Activated T-helper 9 cell treated with anti-CD3 and anti-CD28 coated beads, Interleukin-2, amount 50 U/mL, for 16 hours (primary cell): ENCODE results near the gene DNASE2B.
"Not testable (repeated sequence)": the region's sequence is repeated elsewhere in the genome, so short reads cannot be mapped to it uniquely, and the experiment has no call there.

Experiments used
- DNase-seq: peaks from one replicate; pipeline ENCODE4 v3.0.0-alpha.2; 2020; ENCODE audit warnings: low read depth

Gene DNASE2B

DNA sequence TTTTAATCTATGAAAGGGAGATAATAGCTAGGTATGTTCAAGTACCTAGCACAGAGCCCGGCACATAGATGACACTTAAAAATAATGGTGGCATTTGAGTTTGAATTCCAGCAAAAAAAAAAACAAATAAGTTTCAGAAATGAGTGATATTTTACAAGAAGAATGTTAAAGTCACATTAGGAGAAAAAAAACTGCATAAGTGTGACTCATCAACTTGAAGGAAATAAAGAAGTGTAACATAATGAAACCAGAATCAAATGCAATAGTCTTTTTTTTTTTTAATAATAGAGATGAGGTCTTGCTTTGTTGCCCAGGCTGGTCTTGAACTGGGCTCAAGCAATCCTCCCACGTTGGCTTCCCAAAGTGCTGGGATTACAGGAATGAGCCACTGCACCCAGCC, 17.1 kb downstream of the DNASE2B start:
- no peak for DNase-seq

DNA sequence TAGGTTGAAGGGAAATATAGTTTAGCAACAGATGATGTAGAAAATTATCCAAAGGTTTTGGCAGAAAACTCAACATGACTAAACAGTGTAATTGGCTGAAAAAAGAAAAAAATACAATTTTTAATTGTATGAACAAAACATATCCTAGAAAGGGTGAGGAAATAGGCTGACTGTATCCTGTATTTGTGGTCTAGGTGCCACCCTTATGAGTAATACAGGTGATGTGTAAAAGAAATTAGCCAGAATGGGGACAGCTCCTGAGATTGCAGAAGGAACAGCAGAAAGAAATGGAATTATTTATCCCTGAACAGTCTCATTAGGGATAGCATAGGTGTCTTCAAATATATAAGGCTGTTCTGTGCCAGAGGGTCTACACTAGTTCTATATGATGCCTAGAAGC, 24.6 kb downstream of the DNASE2B start:
- DNase-seq: no peak

DNA sequence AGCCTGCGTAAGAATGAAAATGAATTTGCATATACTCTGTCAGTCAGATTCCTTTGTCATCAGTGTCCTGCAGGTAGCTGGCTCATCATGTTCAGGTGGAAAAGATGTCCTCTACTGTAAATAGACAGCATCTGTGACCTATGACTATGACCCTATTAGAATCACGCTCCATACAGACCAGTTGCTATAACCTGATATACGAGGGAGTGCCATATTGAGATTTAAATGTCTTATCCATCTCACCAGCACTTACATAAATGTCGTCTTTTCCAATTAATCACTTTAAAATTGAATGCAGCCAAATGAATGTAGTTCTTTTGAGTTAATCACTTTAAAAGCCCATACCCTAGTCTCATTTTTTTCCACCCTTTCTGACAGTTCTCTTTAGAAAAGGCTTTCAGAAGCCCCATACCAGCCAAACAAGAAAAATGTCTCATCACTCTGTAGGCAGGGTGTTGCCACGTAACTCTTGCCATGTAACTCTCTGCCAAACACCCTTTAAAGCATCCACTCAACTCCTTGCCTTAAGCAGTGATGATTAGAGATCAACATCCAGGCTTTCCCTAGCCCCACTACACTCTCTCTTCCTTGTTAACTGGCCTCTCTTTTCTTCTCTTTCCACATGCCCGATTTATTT, 26.3 kb downstream of the DNASE2B start:
- no peak for DNase-seq

DNA sequence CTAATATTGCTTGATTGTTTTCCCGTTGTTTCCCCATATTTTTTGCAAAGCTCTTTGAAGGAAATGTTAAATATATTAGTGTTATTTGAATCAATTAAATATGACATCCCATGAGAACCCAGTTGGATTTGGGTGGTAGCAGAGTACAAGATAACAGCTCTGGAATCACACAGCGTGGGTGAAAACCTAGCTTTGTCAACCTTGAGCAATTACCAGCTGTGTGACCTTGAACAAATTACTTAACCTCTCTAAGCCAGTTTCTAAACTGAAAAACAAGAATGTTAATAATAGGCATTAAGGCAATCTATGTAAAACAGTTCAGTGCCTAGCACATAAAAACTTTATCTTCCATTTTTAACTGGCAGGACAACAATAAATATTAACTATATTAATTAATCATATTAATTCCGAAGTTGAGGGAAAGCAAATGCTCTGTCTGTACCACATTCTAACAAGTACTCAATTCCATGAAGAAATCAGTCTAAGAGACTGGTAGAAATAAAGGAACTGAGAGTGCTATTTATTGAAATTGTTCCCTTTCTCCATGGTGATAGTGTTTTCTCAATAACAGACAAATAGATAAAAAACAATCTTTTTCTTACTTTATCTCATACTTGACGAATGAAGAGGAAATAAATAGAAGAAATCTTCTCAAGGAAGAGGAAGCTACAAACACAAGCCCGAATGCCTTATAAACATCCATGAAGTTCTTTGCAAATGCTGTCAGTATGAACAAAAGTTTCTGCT, 27.0 kb downstream of the DNASE2B start:
- no peak for DNase-seq

DNA sequence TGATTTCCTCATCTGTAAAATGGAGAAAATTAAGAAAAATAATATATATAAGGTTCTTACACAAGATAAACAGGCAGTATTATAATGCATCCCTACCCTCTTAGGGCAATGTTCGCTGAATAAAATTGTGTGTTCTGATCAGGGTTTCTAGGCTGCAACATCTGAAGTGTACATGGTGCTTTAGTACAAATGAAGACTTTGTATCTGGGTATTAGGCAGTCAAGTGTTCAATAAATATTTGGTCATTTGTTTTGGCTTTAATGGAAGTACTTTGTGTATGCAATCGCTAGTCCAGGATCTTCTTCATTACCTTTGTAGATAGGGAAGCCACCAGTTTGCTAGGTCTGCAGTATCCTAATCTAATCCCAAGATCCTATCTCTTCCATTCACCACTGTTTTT, 28.1 kb downstream of the DNASE2B start:
- DNase-seq: no peak

DNA sequence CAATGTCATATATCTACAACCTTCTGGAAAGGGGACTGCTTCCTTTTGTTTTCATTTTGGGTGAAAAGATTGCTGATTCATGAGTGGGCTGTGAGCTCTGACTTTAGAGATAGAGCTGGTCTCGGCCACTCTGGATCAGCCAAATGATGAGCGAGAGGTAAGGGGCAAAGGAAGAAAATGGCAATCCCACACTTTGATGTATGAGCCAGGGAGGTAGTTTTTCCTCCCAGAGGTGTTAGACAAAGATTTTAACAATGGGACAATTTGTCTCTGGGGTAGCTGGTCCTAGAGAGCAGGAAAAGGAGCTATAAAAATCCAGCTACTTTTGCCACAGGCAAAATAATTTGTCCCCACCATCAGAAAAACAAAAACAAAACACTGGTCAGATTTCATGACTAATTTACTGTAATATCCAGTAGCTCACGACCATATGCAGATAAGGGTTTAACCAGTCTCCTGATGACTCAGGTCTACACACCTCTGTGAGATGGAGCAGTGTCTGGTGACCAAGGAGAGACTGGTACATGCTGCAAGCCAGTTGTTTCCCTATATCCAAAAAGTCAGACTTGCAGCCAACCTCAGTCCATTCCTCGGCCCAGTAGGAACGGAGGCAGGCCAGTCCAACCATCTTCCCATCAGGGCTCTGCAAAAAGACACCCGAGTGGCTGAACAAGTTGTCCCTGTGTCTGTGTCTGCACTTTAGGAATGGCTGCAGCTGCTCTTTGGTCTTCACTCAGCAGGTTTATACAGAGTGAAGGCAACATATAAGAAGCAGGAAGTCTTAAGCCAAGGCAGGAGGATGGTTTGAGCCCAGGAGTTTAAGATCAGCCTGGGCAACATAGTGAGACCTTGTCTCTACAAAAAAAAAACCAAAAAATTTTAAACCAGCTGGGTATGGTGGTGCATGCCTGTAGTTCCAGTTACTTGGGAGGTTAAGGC, 29.2 kb downstream of the DNASE2B start:
- DNase-seq: no peak

DNA sequence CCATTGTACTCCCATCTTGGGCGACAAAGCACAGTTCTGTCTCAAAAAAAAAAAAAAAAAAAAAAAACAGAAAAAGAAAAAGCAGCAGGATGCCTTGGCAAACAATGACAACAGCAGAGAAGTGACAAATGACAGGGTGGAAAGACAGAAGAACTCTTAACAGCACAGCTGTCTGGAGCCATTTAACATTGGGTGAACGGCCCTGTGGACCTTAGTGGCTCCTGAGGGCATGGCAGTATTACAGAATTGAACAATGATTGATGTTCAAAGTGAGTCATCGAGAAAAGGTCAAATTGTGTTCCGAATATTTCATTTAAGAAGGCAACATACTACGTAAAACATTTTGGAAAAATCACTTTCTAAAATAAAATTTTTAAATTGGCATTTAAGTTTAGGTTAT, 30.0 kb downstream of the DNASE2B start:
- no peak for DNase-seq

DNA sequence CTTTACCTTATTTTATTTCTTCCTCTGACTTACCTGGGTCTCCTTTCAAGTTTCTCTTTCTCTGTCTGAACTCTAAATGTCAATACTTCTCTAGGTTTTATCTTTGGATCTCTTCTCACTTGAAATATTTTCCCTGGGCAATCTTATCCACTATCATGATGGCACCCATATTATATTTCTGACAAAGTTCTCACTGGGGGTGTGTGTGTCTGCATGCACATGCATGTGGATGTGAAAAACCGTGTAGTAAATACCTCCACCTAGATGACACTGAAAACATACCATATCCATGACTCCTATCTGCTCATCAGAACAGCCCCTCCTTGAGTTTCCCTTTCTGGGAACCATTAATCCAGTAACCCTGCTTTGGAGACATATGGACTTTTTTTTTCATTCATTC, 30.9 kb downstream of the DNASE2B start:
- DNase-seq: no peak

DNA sequence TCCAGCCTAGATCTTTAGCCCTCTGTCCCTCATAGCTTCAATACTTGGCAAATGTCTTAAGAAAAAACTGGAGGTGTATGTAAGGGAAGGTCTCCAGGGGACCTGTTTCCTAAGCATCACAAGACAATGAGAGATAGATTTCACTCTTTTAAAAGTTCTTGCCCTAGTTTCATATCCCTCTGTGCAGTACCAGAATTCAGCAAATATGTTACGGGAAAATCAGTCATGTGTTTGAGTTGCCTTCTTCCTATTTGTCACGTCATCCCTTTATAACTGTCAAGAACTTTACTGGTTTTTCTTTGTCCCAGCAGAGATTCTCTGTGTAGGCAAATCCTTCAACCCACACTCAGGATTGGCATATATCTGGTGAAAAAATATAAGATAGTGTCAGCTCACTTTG, 32.3 kb downstream of the DNASE2B start:
- no peak for DNase-seq

DNA sequence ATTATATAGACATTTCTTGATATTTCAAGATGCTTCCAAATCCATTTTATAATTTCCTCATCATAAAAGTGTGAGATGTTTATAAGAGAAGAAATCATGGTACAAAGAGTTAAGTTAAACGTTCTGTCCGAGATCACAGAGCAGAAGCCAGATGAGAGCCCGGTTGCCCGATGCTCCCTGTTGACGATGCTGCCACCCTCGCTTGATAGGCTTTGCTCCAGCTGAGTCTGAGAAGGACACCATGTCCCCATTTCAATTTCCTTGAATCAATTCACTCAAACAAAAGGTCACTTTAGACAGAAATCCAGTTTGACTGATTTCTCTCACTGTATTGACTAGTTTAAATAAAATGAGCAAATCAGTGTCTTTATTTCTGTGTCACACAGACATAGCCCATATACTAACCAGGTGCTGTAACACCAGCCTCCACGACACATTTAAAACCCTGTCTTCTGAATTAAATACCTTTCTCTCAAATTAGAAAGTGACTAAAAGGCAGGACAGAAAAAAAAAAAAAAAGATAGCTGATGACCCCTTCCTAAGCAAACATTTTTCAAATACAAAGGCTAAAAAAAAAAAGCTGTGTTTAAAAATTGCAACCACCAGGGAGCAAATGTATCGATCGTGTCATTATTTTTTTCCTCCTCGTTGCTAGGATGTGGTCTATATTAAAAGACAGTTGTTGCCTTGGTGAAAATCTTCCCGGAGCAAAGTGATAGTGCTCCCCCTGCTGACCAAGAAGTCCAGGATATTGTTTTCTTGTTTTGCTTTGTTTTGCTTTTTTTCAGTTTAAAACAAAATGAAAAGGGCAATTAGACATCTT, 35.2 kb downstream of the DNASE2B start:
- no peak for DNase-seq

DNA sequence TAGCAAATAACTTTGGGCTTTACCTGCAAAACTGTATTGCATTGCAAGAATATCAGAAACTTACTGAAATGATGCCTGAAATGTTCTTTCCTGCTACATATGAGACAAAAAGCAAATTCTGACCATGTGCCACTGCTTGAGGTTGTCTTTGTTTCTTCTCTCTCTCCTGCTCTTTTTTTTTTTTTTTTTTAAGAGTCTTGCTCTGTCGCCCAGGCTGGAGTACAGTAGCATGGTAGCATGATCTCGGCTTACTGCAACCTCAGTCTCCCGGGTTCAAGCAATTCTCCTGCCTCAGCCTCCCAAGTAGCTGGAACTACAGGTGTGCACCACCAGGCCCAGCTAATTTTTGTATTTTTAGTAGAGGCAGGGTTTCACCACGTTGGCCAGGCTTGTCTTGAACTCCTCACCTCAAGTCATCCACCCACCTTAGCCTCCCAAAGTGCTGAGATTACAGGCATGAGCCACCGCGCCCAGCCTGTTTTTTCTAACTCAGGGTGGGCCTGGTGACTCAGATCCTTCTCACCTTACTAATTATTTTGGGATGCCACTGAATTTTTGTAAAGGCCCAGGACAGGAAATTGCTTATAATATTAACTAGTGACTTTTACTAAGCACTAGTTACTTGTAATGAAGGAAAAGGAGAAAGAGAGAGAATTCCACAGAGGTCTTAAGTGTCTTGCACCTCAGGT, 35.9 kb downstream of the DNASE2B start:
- no peak for DNase-seq

DNA sequence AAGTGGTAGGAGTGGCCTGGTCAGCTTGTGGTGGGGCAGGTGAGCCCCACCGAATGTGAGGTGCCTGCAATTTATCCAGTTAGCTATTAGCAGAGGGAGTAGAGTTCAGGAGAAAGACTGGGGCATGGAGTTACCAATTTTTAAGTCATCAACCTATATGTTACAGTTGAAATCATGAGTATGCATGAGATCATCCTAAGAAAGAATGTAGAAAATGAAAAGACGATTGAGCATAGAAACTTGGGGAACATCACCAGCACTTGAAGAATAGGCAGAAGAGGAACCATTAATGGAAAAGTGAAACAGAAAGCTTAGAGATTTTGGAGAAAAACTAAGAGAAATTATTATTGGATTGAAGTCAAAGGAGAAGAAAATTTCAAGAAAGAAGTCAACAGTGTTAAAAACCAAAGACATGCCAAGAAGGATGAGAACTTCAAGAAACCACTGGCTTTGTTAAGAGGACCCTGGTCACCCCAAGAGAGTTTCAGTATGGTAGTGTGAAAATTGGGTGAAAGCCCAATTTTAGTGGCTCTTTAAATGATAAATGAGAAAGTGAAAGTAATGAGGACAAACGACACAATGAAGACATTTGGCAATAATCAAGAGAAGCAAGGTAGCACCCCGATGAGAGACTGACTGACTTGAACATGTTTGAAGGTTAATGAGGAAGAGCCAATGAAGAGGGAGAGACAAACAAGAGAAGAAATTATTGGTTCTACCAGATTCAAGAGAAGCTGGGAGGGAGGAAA, 36.7 kb downstream of the DNASE2B start:
- no peak for DNase-seq

DNA sequence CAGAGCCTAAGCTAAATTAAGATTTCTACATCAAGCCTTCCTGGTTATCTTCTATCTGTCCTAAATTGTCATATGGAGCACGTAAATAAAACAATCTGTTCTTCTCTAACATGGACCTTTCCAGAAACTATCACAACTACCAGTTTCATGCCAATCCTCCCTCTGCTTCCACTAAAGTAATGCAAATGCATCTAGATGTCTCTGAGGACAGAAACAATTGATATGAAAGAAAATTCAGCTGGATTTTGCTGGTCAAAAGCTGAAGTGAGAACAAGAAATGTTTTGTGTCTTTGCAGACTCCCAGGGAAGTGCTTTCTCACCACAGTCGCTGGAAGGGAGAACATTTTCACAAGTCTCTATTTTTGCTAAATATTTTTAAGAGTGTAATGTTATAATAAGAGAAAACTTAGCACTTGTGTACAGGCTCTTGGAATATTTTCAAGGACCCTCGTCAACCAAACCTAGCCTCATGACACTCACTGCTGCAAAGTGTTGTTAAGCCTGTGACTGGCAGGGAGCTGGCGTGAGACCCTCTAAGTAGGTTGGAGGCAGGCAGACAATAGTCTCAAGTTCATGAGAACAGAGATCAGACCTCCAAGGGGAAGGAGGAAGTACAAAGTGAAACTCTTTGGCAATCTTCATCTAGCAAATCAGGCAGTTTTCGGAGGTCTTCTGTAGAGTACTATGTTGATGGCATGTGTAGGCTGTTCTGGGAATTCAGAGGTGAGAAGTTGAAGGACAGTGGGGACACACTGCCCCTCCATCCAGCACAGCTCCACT, 38.8 kb downstream of the DNASE2B start:
- no peak for DNase-seq

DNA sequence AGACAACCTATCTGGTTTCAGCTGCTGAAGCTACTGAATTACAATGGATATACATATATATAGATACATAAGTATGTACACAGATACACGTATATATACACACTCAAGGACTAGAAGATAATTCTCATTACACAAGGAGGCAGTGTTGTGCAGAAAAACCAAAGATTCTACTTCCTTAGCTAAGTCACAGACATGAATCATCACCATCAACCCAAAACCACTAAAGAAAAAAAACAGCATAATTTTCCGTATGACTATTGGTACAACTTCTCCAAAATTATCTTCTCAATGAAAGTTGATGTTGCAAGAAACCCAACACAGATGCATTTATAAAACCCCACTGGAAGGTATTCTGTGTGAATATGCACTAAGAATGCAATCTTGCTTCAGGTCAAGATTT, 44.0 kb downstream of the DNASE2B start:
- DNase-seq: no peak

DNA sequence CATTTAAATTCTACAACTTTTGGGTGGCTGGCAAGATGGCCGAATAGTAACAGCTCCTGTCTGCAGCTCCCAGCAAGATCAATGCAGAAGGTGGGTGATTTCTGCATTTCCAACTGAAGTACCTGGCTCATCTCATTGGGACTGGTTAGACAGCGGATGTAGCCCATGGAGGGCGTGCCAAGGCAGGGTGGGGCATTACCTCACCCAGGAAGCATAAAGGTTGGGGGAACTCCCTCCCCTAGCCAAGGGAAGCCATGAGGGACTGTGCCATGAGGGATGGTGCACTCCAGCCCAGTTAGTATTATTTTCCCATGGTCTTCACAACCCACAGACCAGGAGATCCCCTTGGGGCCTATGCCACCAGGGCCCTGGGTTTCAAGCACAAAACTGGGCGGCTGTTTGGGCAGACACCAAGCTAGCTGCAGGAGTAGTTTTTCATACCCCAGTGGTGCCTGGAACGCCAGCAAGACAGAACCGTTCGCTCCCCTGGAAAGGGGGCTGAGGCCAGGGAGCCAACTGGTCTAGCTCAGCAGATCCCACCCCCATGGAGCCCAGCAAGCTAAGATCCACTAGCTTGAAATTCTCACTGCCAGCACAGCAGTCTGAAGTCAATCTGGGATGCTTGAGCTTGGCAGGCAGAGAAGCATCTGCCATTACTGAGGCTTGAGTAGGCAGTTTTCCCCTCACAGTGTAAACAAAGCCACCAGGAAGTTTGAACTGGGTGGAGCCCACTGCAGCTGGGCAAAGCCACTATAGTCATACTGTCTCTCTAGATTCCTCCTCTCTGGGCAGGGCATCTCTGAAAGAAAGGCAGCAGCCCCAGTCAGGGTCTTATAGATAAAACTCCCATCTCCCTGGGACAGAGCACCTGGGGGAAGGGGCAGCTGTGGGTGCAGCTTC, 44.7 kb downstream of the DNASE2B start:
- not testable (repeated sequence) for DNase-seq

DNA sequence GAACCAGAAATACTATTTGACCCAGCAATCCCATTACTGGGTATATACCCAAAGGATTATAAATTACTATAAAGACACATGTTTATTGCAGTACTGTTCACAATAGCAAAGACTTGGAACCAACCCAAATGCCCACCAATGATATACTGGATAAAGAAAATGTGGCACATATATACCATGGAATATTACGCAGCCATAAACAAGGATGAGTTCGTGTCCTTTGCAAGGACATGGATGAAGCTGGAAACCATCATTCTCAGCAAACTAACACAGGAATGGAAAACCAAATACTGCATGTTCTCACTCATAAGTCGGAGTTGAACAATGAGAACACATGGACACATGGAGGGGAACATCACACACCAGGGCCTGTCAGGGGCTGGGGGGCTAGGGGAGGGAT, 50.4 kb downstream of the DNASE2B start:
- DNase-seq: not testable (repeated sequence)

DNA sequence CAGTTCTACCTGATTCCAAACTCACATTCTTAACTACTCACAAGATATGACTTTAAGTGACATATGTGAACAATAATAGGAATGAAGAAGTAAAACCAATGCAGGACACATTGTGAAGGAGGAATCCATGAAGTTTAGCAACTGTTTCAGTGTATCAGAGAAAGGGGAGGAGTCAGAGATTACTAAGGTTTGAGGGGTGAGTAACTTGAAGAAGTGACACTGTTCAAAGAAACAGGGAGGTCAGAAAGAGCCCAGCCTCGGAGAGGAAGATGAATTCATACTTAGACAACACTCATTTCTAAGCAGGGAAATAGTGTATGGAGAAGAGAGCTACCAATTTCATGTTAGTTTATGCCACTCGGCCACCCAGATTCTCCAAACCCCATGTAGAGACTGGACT, 52.6 kb downstream of the DNASE2B start:
- DNase-seq: no peak

DNA sequence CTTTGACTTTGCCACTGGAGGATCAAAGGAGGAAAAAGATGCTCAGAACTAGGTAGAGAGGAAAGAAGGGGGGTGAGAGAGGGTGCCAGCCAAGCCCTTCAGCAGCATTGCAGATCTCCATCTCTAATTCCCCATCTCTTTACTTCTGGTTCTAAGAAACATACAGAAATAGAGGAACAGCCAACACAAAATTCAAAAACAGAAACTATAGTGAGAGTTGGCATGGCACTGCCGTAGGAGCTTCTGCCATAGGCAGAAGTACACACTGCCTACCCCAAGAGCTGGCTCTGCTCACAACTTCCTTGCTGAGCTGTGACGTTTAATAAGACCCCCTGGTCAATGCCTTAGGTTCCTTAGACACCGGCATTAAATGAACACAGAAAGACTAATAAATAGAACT, 54.2 kb downstream of the DNASE2B start:
- no peak for DNase-seq

DNA sequence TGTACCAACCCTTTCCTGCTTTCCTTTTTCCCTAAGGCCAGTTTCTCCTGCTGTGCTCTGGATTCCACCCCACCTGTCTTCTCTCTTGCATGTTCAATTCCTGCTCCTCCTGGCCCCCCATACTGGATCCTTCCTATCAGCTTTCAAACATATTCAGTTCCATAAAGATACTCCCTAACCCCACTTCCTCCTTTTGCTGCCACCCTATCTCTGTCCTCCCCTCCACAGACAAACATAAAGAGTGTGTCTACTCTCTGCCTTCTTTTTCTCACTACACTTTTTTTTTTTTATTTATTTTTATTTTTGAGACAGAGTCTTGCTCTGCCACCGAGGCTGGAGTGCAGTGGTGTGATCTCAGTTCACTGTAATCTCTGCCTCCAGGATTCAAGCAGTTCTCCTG, 63.8 kb downstream of the DNASE2B start:
- DNase-seq: no peak
